ENCODE results near the gene ZSCAN5B.

Gene ZSCAN5B

GRCh38 chr19:56142087-56142787 is 55.3 kb downstream of the ZSCAN5B start:
- no peak for DNase-seq

GRCh38 chr19:56141417-56141993 is 56.1 kb downstream of the ZSCAN5B start:
- DNase-seq, result peak; percentile 21

- peak; percentile 100 for DNase-seq
These were observed 56.8 kb downstream of the ZSCAN5B start, which contains the start of gene ZNF444 for GRCh38 chr19:56140583-56141416. Gene ZNF444, plus strand, starts transcription at chr19:56141287. Its CDS starts 5,625 bp downstream, at chr19:56146912.

- DNase-seq, result no peak
These were observed 57.6 kb downstream of the ZSCAN5B start for GRCh38 chr19:56139847-56140582.
